Activated B cell treated with CpG ODN at 0.5 μM for 24 hours (primary cell): ENCODE measurements around the gene KCNMA1. TPM values are rescaled to one million over a fixed set of nuclear protein-coding genes. Genes with fewer than 3 reads are reported as not detected.

Source experiments
- ATAC-seq: fragments of 200-7000 bp; cut with Tn5 transposase; one replicate; pipeline ENCODE4 v1.10.0; 2021; ENCODE audit warnings: low read depth, mild to moderate bottlenecking, moderate library complexity
- CTCF ChIA-PET: fragments of 350-600 bp; sonication (Branson Sonifier 250); formaldehyde crosslinking; loops from one replicate; lab custom pipeline; 2021; ENCODE audit warnings: antibody characterized with exemption; lab: Charles Lee
- POLR2A ChIA-PET: fragments of 350-600 bp; sonication (Branson Sonifier 250); formaldehyde crosslinking; loops from one replicate; lab custom pipeline; 2021; ENCODE audit warnings: antibody characterized with exemption; lab: Charles Lee
- DNase-seq: peaks from one replicate; pipeline ENCODE4 v3.0.0; 2022
- H3K27ac Mint-ChIP-seq: one replicate; pipeline ENCODE4 v1.8.0; 2020; ENCODE audit warnings: mixed read lengths
- H3K27me3 Mint-ChIP-seq: one replicate; pipeline ENCODE4 v1.8.0; 2021; ENCODE audit warnings: mixed read lengths
- H3K36me3 Mint-ChIP-seq: one replicate; pipeline ENCODE4 v1.8.0; 2021; ENCODE audit warnings: low read depth, mixed read lengths
- H3K4me1 Mint-ChIP-seq: one replicate; pipeline ENCODE4 v1.8.0; 2021; ENCODE audit warnings: mixed read lengths
- H3K4me3 Mint-ChIP-seq: one replicate; pipeline ENCODE4 v1.8.0; 2020; ENCODE audit warnings: mild to moderate bottlenecking, mixed read lengths
- H3K9me3 Mint-ChIP-seq: one replicate; pipeline ENCODE4 v1.8.0; 2020; ENCODE audit warnings: mixed read lengths
- intact Hi-C: fragments of 100-400 bp; cut with micrococcal nuclease; formaldehyde crosslinking; loops from one replicate; pipeline ENCODE4 v1.15.1; 2024
- total RNA-seq: library from RNA; stranded (reverse); gene quantifications from 2 replicates; pipeline ENCODE4 v1.2.3, GENCODE V29; 2022
- TF ChIP-seq, protein P1 (sequence below): fragments of 200-600 bp; IDR thresholded peaks from one replicate; pipeline ENCODE4 v1.8.0; 2022; ENCODE audit warnings: antibody characterized with exemption, mild to moderate bottlenecking

KCNMA1 gene
- total RNA-seq, 1 donor from 2014 or later: 3.7 TPM

- CTCF ChIA-PET: no interaction called here
- POLR2A ChIA-PET: no interaction called here
- no peak overlapping the region for H3K27ac Mint-ChIP-seq
- TF ChIP-seq, protein P1, sequence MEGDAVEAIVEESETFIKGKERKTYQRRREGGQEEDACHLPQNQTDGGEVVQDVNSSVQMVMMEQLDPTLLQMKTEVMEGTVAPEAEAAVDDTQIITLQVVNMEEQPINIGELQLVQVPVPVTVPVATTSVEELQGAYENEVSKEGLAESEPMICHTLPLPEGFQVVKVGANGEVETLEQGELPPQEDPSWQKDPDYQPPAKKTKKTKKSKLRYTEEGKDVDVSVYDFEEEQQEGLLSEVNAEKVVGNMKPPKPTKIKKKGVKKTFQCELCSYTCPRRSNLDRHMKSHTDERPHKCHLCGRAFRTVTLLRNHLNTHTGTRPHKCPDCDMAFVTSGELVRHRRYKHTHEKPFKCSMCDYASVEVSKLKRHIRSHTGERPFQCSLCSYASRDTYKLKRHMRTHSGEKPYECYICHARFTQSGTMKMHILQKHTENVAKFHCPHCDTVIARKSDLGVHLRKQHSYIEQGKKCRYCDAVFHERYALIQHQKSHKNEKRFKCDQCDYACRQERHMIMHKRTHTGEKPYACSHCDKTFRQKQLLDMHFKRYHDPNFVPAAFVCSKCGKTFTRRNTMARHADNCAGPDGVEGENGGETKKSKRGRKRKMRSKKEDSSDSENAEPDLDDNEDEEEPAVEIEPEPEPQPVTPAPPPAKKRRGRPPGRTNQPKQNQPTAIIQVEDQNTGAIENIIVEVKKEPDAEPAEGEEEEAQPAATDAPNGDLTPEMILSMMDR: no peak
- H3K9me3 Mint-ChIP-seq: no peaks in the 10 kb centered on the region
- no peak for DNase-seq
- intact Hi-C loops: no loop called here
- no peak for ATAC-seq
- H3K4me1 Mint-ChIP-seq: no peaks in the 10 kb centered on the region
- no peaks in the 10 kb centered on the region for H3K36me3 Mint-ChIP-seq
- peaks cover 7% of the 10 kb centered on the region for H3K27me3 Mint-ChIP-seq
- no peak overlapping the region for H3K4me3 Mint-ChIP-seq
Measured at GRCh38 chr10:77377678-77378352, 259.8 kb downstream of the KCNMA1 start.

DNA sequence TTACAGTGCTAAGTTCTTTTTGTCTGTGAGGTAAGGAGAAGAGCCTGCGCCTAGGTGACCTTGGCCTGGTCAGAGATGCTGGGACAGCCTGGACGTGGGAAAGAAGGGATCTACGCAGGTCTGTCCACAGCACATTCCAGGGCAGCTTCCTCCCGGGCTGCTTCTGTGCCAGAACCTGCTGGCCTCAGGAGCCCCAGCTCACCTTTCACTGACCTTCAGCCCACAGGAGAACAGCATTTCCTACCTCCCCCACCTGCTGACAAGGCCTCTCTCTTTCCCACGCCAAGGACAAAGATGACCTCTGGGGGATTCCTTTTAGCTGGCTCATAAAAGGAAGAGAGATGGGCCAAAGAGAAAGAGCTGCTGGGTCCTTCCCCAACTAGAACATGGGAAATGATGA is 260.6 kb downstream of the KCNMA1 start:
- no peak overlapping the region for H3K4me3 Mint-ChIP-seq
- ATAC-seq: no peak
- H3K27me3 Mint-ChIP-seq: peaks cover 10% of the 10 kb centered on the region
- CTCF ChIA-PET: no interaction called here
- no peak for DNase-seq
- no peaks in the 10 kb centered on the region for H3K9me3 Mint-ChIP-seq
- TF ChIP-seq, protein P1: no peak
- POLR2A ChIA-PET: no interaction called here
- intact Hi-C loops: no loop called here
- no peak overlapping the region for H3K27ac Mint-ChIP-seq
- no peaks in the 10 kb centered on the region for H3K4me1 Mint-ChIP-seq
- no peaks in the 10 kb centered on the region for H3K36me3 Mint-ChIP-seq

DNA sequence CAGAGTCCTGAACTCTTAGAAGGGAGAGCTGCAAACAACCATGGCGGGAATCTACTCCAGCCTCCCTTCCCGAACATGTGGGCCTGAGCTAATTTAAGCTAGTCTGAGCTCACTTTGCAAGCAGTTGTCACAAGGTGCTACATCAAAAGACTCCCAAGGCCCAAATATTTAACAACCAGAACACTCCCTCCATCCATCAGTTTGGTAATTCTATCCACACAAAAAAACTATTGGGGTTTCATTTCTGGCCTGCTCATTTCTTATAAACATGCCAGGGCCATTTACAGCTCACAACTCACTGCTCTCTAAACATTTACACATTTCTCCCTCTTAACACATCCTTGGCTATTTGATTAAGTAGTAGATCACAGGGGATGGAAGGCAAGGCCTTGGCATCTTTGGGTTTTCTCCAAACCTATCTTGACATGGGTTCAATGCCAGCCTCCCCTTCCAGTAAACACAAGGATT is 263.4 kb downstream of the KCNMA1 start:
- no peaks in the 10 kb centered on the region for H3K9me3 Mint-ChIP-seq
- TF ChIP-seq, protein P1: no peak
- peaks cover 5% of the 10 kb centered on the region for H3K27me3 Mint-ChIP-seq
- intact Hi-C loops: no loop called here
- POLR2A ChIA-PET: no interaction called here
- H3K4me3 Mint-ChIP-seq: no peak overlapping the region
- H3K27ac Mint-ChIP-seq: no peak overlapping the region
- H3K4me1 Mint-ChIP-seq: no peaks in the 10 kb centered on the region
- H3K36me3 Mint-ChIP-seq: no peaks in the 10 kb centered on the region
- CTCF ChIA-PET: no interaction called here
- no peak for ATAC-seq
- DNase-seq: no peak

- intact Hi-C loops: no loop called here
- Mint-ChIP-seq H3K9me3 (peaks cover 6% of the 10 kb centered on the region), H3K27ac (no peak overlapping the region), H3K36me3 (no peaks in the 10 kb centered on the region), H3K27me3 (peaks cover 5% of the 10 kb centered on the region), H3K4me1 (no peaks in the 10 kb centered on the region), H3K4me3 (no peak overlapping the region)
- DNase-seq (no peak), ATAC-seq (no peak)
- POLR2A ChIA-PET: no interaction called here
- CTCF ChIA-PET: interaction anchor here (0.6 kb wide), 1 partner anchor 282 kb away, joined by 3 read pairs; no protein-coding TSS in a partner anchor
- TF ChIP-seq, protein P1: no peak
Measured at GRCh38 chr10:77371848-77372799, 265.5 kb downstream of the KCNMA1 start.

DNA sequence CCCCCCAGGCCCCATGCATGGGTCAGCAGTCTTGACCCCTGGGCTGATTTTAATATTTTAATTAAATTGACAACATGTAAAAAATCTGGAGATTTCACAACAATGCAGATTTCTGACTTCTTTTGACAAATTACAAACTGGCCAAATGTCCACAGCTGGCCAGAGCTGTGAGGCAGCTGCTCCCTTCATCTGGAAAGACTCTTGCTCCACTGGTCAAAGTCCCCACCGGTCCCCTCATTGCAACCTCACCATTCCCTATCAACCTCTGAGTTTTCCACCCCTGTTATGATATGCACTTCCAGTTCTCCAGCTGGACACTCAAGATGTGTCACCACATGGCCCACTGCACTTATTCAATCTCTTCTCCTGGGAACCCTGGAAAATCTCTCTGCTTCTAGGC is 266.2 kb downstream of the KCNMA1 start:
- ChIA-PET CTCF (interaction anchor here (0.6 kb wide), 1 partner anchor 283 kb away, joined by 3 read pairs; no protein-coding TSS in a partner anchor), POLR2A (no interaction called here)
- TF ChIP-seq, protein P1: no peak
- Mint-ChIP-seq H3K27ac (no peak overlapping the region), H3K4me1 (no peaks in the 10 kb centered on the region), H3K9me3 (peaks cover 6% of the 10 kb centered on the region), H3K27me3 (peaks cover 5% of the 10 kb centered on the region), H3K36me3 (no peaks in the 10 kb centered on the region), H3K4me3 (no peak overlapping the region)
- intact Hi-C loops: no loop called here
- DNase-seq (no peak), ATAC-seq (no peak)
